Lower leg skin (tissue), 4 donors: ENCODE results near the gene TBX10. TPM values are rescaled to one million over a fixed set of nuclear protein-coding genes. Genes with fewer than 3 reads are reported as not detected.

Experiments used
- DNase-seq, 2 donors: peaks; one replicate each; pipeline ENCODE4 v3.0.0-alpha.2; 2019; ENCODE audit warnings: low spot score in 2 of 2
- H3K4me3 ChIP-seq: fragments of 200-600 bp; sonication (generic); 2 replicates; pipeline ENCODE4 v1.5.1; 2017; ENCODE audit warnings: mild to moderate bottlenecking, low read depth; ENCODE audit not compliant: poor library complexity, severe bottlenecking
- CTCF ChIP-seq, 3 donors: fragments of 450-650 bp; IDR thresholded peaks; one replicate each; pipeline ENCODE4 v1.5.1; 2016; ENCODE audit warnings: antibody characterized with exemption in 3 of 3, mild to moderate bottlenecking in 3 of 3, moderate library complexity in 2 of 3
- POLR2A ChIP-seq, 2 donors: fragments of 450-650 bp; IDR thresholded peaks; one replicate each; pipeline ENCODE4 v1.6.1; 2016 to 2017; ENCODE audit warnings: antibody characterized with exemption in 2 of 2, mild to moderate bottlenecking in 1 of 2, moderate library complexity in 1 of 2
- WGBS, 2 donors: methylation state at CpG; one replicate each; pipeline ENCODE4 v1.1.5; 2018; 5-methylcytosine and 5-hydroxymethylcytosine counted together
- intact Hi-C: fragments of 100-400 bp; cut with DNase I; formaldehyde crosslinking; loops from one replicate; pipeline ENCODE4 v1.15.0; 2023; ENCODE audit warnings: low total_unique reads
- total RNA-seq, 4 donors: library from RNA; depleted of rRNA; stranded (reverse); fragments of >200 nt; gene quantifications; one replicate each; pipeline ENCODE4 v1.1.0, GENCODE V29; 2016

The TBX10 gene
- total RNA-seq, 4 donors from 2014 or later = not detected

- 90 to 93% methylated on average over 30 of the region's 30 CpGs for WGBS, 2 donors
- intact Hi-C loops = no loop called here
- H3K4me3 ChIP-seq = no peak overlapping the region
- DNase-seq = peak in 1 of 2 donors; percentile 73
- TF ChIP-seq CTCF (IDR thresholded peaks at IDR 0.05) = no peak
- TF ChIP-seq POLR2A (IDR thresholded peaks at IDR 0.05) = no peak
Observed at GRCh38 chr11:67632982-67633755, 6.4 kb downstream of the TBX10 start.

- 79 to 80% methylated on average over 12 of the region's 12 CpGs for WGBS, 2 donors
- DNase-seq = no peak
- no peak overlapping the region for H3K4me3 ChIP-seq
- TF ChIP-seq CTCF (IDR thresholded peaks at IDR 0.05) (no peak), POLR2A (IDR thresholded peaks at IDR 0.05) (no peak)
- intact Hi-C loops = no loop called here
Observed at GRCh38 chr11:67632175-67632981, 7.2 kb downstream of the TBX10 start.

GRCh38 chr11:67631853-67632174 lies 7.7 kb downstream of the TBX10 start:
- 87 to 95% methylated on average over 2 of the region's 2 CpGs for WGBS, 2 donors
- intact Hi-C loops = no loop called here
- no peak for DNase-seq
- no peak overlapping the region for H3K4me3 ChIP-seq
- TF ChIP-seq CTCF (IDR thresholded peaks at IDR 0.05) (no peak), POLR2A (IDR thresholded peaks at IDR 0.05) (no peak)

GRCh38 chr11:67631411-67631810 lies 8.2 kb downstream of the TBX10 start:
- peak in 1 of 2 donors; percentile 86 for DNase-seq
- intact Hi-C loops = no loop called here
- H3K4me3 ChIP-seq = no peak overlapping the region
- 71 to 81% methylated on average over 6 to 7 of the region's 7 CpGs for WGBS, 2 donors
- TF ChIP-seq CTCF (IDR thresholded peaks at IDR 0.05) = no peak
- TF ChIP-seq POLR2A (IDR thresholded peaks at IDR 0.05) = no peak

GRCh38 chr11:67630943-67631331 lies 8.6 kb downstream of the TBX10 start:
- intact Hi-C loops = no loop called here
- 47 to 62% methylated on average over 14 to 16 of the region's 16 CpGs for WGBS, 2 donors
- DNase-seq = no peak
- TF ChIP-seq POLR2A (IDR thresholded peaks at IDR 0.05) (no peak), CTCF (IDR thresholded peaks at IDR 0.05) (no peak)
- peak overlapping the region; percentile 34 for H3K4me3 ChIP-seq
